ENCODE results near the gene HPCA. TPM values are rescaled to one million over a fixed set of nuclear protein-coding genes. Genes with fewer than 3 reads are reported as not detected.

The HPCA gene
- total RNA-seq, 1 experiment from 2014 or later: 1.2 TPM

GRCh38 chr1:32937061-32937460 lies 50.8 kb downstream of the HPCA start:
- peaks cover 4% of the 10 kb centered on the region; the same call in 1 of the 2 replicates for H3K4me1 ChIP-seq (ENCODE audit: control insufficient read depth, insufficient read depth, low read length)
- H3K4me3 ChIP-seq (ENCODE audit: low read depth in 2 of 2, low read length in 2 of 2): no peak overlapping the region
- peaks cover 4% of the 10 kb centered on the region; the same call in 1 of the 2 replicates for H3K36me3 ChIP-seq (ENCODE audit: control insufficient read depth, insufficient read depth, low read length)
- ChIA-PET CTCF (no interaction called here), POLR2A (no interaction called here)
- DNase-seq (ENCODE audit: low read depth, low spot score): no peak
- ATAC-seq: no peak
- H3K27me3 ChIP-seq (ENCODE audit: control insufficient read depth, insufficient read depth, low read length): no peaks in the 10 kb centered on the region
- no peak overlapping the region for H3K27ac ChIP-seq (ENCODE audit: low read length)
- no peaks in the 10 kb centered on the region for H3K9me3 ChIP-seq (ENCODE audit: control insufficient read depth, insufficient read depth, low read depth, low read length)
- BruUV-seq (replicated peaks): no TSS peak
- intact Hi-C loops (cut with micrococcal nuclease; ENCODE audit: unreplicated experiment) (no loop called here), in situ Hi-C loops (cut with HindIII; ENCODE audit: low pct_unique_long_range_greater_than_20kb, low sequenced_read_pairs) (no loop called here)
- TF ChIP-seq CTCF (IDR thresholded peaks at IDR 0.05): no peak
- TF ChIP-seq REST (IDR thresholded peaks at IDR 0.05; ENCODE audit: insufficient read depth in 1 of 2, low read depth in 2 of 2, low read length in 1 of 2): no peak
- no peak for TF ChIP-seq POLR2AphosphoS5 (IDR thresholded peaks at IDR 0.05; ENCODE audit: low read depth, low read length)
- TF ChIP-seq TCF7L2 (IDR thresholded peaks at IDR 0.05; ENCODE audit: low read depth, low read length): no peak
- TF ChIP-seq SIN3A (IDR thresholded peaks at IDR 0.05; ENCODE audit: borderline replicate concordance, insufficient read depth, low read depth, low read length): no peak

GRCh38 chr1:32939655-32940371 lies 53.5 kb downstream of the HPCA start:
- no peak for DNase-seq (ENCODE audit: low read depth, low spot score)
- no peak for ATAC-seq
- no peaks in the 10 kb centered on the region for H3K9me3 ChIP-seq (ENCODE audit: control insufficient read depth, insufficient read depth, low read depth, low read length)
- CTCF ChIA-PET: no interaction called here
- no peaks in the 10 kb centered on the region for H3K27me3 ChIP-seq (ENCODE audit: control insufficient read depth, insufficient read depth, low read length)
- H3K36me3 ChIP-seq (ENCODE audit: control insufficient read depth, insufficient read depth, low read length): peaks cover 6% of the 10 kb centered on the region; the same call in 1 of the 2 replicates
- in situ Hi-C loops (cut with HindIII; ENCODE audit: low pct_unique_long_range_greater_than_20kb, low sequenced_read_pairs) (no loop called here), intact Hi-C loops (cut with micrococcal nuclease; ENCODE audit: unreplicated experiment) (no loop called here)
- POLR2A ChIA-PET: no interaction called here
- H3K4me3 ChIP-seq (ENCODE audit: low read depth in 2 of 2, low read length in 2 of 2): no peak overlapping the region
- no peaks in the 10 kb centered on the region for H3K4me1 ChIP-seq (ENCODE audit: control insufficient read depth, insufficient read depth, low read length)
- TF ChIP-seq REST (IDR thresholded peaks at IDR 0.05; ENCODE audit: insufficient read depth in 1 of 2, low read depth in 2 of 2, low read length in 1 of 2) (no peak), TCF7L2 (IDR thresholded peaks at IDR 0.05; ENCODE audit: low read depth, low read length) (no peak), POLR2AphosphoS5 (IDR thresholded peaks at IDR 0.05; ENCODE audit: low read depth, low read length) (no peak), SIN3A (IDR thresholded peaks at IDR 0.05; ENCODE audit: borderline replicate concordance, insufficient read depth, low read depth, low read length) (no peak), CTCF (IDR thresholded peaks at IDR 0.05) (no peak)
- no peak overlapping the region for H3K27ac ChIP-seq (ENCODE audit: low read length)
- no TSS peak for BruUV-seq (replicated peaks)
